A172 (cell line): ENCODE results near the gene POLRMT. TPM values are rescaled to one million over a fixed set of nuclear protein-coding genes. Genes with fewer than 3 reads are reported as not detected.
"Not testable (repeated sequence)": the region's sequence is repeated elsewhere in the genome, so short reads cannot be mapped to it uniquely, and the experiment has no call there.

ENCODE experiments used
- DNase-seq: peaks from one replicate; pipeline ENCODE4 v3.0.0-alpha.2; 2015; ENCODE audit warnings: low spot score
- total RNA-seq: library from RNA; depleted of rRNA; stranded (reverse); fragments of >200 nt; shearing (Covaris generic); gene quantifications from 2 replicates; pipeline ENCODE4 v1.2.3, GENCODE V29; 2014

POLRMT gene
- total RNA-seq, 1 experiment from 2014 or later = 58.4 TPM

DNA sequence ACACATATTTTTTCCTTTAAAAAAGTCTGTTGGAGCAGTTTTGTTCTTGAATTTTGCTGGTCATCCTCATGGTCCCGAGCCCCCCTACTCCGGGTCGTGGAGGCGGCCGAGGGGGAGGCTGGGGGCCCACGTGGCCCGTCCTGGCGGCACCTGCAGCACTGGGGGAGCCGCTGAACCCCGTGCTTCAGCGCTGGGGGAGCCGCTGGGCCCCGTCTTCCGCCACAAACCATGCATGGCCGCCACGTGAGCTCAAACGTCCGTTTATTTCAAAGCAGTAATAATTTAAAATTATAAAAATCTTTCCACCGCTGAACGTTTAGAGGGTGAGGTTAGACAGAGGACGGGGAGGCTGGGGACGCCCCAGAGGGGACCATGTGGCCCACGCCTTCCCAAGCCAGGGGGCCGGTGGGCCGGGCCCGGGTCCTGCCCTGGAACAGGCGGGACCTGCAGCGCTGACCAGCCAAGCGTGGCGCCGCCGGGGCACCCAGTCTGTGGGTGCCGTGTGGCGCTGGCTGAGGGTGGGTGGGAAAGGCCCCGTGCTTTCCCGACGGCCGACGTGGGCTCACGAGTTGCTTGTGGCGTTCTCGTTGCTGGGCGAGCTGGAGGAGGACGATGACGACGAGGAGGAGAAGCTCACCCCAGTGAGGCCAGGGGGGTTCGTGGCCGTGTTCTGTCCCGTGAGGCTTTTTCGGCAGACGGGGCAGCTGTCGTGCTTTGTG is 14.4 kb upstream of the POLRMT start:
- DNase-seq = no peak

DNA sequence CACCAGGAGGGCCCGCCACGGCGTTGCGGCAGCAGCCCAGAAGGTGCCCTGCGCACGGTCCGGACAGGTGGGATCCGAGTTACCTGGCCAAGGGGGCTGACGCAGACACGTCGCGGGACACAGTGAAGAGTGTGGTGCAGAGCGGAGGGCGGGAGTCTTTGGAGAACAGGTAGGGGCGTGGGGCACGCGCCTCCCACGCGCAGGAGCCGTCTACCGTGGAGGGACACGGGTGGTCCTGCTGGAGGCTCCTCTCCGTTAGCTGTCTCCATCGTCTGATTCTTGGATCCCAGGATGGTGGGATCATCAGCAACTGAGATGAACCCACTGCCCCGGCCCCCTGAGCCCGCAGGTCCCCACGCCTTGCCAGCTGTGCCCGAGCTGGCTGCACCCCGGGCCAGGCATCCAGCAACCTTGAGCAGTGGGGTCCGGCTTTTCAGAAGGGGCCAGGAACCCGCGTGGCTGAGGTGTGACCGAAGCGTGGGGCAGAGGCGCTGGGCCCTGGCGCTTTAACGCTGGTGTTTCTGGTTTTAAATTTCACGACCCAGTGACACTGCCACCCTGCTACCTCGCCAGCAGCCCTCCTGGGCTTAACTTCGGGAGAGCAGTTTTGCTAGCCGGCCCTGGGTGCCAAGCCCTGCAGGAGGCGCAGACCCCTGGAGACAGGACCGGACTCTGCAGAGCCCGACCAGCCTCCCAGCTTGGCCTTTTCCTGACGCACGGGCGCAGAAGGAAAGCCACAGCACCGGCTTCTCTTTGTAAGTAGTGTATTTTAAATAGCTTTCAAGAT is 13.6 kb upstream of the POLRMT start:
- no peak for DNase-seq

DNA sequence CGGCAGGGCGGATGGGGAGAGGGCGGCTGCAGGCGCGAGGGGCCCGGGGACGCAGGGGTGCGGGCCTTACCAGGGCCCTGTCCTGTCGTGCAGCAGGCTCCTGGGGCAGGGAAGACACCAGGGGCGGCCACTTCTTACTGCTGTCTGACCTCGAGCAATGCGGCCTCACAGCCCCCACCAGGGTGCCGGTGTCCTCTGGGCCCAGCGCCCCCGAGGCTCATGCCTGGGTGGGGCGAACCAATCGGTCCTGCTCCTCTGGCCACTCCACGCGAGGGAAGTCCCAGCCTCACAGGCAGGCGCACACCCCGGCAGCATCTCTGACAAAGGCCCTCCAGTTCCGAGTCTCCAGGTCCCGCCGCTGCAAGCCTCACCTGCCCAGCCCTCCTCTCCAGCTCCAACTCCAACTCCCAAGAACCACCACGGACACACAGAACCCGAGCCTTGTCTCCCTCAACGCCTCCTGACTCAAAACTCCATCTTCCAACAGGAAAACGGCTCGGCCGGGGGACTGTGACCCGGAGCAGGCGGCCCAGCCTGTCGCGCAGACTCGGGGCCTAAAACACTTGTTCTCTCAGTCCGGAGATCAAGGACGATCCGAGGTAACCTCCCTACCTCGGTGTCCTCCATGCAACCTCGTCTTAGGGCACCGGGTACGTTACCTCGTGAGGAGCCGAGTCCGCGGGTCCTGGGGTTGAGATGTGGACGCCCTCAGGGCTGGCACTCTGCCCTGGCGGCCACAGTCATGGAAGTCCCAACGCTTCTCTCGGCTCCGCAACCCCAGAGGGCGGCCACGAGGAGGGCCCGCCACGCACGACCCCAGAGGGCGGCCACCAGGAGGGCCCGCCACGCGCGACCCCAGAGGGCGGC is 12.8 kb upstream of the POLRMT start:
- DNase-seq = no peak

DNA sequence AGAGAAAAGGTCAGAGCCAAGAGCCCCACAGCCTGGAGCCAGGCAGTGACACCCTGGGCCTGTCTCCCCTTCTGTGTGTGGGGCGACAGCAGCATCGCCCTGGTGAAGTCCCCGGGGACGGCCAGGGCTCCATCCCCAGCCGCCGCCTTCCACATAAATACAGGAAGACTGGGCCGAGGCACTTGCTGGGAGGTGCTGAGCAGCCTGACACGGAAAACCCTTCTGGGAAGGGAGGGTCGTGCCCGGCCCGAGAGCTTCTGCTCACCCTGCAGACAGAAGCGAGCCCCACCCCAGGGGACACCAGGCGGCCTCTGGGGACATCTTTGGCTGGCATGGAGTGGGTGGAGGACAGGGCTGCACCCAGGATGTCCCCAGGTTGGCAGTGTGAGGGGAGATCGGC is 11.5 kb upstream of the POLRMT start:
- no peak for DNase-seq

DNA sequence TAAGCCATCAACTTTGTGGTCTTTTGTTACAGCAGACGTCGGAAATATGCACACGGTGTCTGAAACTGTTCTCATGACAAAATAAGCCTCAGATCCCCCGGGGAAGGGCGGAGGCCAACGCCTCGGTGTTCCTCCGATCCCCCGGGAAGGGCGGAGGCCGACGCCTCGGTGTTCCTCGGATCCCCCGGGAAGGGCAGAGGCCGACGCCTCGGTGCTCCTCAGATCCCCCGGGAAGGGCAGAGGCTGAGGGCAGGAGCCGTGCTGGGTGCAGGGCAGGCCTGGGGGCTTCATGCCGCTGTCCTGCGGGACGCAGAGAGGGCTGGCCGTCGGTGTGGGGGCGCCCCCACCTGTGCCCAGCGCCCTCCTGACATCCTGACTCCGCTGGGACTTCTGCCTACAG is 11.0 kb upstream of the POLRMT start:
- no peak for DNase-seq

DNA sequence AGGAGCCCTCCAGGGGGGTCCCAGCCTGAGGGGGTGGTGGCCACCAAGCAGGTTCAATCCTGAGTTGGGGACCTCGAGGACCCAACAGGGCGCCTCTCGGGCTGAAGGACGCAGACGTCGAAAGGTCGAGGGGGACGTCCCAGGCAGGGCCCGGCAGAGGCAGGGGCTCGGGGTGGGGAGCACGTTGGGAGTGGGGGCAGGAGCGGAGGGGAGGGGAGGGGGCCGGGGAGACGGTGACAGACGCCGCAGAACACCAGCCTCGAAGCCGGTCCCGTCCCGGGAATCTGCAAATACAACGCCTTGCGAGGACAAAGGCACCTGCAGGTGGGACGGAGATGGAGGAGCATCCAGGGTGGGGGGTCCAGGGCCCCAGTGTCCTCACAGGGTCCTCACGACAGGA is 10.4 kb upstream of the POLRMT start:
- no peak for DNase-seq

DNA sequence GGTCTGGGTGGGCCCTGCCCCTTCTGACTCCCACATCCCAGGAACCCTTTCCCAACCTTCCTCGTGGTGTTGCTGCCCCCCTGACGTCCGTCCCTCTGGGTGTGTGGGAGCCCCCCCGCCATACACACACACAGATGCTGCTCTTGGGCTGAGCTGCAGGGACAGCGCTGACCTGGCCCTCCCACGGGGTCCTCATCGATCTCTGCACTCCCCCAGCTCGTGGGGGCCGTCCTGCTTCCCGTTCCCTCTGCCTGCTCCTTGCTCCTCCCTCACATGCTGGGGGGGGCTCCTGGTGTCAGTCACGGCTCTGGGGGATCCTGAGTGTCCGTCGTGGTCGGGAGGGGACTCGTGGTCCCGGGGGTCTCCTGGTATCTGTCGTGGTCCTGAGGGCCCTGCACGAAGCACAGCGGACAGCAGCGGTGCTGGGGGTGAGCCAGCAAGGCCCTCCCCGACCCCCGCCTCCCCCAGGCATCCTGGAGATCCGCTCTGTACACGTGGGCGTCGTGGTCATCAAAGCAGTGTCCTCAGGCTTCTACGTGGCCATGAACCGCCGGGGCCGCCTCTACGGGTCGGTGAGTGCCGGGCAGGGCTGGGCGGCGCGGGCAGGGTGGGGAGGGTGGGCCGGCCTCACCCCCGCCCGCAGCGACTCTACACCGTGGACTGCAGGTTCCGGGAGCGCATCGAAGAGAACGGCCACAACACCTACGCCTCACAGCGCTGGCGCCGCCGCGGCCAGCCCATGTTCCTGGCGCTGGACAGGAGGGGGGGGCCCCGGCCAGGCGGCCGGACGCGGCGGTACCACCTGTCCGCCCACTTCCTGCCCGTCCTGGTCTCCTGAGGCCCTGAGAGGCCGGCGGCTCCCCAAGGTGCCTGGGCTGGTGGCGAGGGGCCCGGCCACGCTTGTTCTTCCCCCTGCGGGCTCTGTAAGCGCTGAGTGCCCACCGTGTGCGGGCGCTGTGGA is 9.7 kb upstream of the POLRMT start:
- DNase-seq = no peak

DNA sequence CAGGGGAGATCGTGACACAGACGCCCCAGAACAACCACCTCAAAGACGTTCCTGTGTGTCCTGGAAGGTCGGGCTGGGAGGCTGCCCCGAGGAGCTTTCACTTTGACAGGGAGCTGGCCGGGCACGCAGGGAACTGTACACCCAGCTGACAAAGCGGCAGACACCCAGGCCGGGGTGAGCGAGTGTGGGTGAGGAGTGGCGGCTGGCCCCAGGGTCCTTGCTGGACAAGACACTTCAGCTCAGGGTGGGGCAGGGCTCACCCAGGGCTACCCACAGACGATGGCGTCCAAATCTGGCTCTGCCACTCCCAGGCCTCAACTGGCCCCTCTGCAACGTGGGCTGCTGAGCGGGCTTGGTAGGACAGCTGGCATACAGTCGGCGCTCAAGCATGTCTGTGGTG is 8.4 kb upstream of the POLRMT start:
- DNase-seq = no peak

DNA sequence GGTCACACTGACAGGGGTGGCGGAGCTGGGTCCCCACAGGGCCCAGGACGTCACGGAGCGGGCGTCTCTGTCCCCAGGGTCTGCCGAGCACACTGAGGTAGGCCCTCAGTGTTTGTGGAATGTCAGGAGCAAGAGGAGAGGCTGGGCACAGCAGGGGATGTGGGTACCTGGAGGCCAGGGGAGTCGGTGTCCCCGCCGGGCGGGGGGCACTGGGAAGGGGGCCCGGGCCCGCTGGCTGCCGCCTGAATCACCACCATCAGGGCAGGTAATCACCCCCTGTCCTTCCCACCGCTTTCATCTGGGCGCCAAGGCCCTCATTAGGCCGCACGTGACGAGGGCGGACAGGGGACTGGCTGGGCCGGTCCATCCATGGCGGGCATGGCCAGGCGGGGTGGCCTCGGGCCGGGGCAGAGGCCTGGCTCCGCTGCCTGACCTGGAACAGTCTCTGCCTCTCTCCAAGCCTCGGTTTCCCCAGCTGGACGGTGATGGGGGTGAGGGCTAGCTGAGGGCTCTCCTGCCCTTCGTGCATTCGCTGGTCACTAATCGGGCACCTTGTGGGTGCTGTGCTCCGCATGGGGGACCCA is 7.4 kb upstream of the POLRMT start:
- no peak for DNase-seq

DNA sequence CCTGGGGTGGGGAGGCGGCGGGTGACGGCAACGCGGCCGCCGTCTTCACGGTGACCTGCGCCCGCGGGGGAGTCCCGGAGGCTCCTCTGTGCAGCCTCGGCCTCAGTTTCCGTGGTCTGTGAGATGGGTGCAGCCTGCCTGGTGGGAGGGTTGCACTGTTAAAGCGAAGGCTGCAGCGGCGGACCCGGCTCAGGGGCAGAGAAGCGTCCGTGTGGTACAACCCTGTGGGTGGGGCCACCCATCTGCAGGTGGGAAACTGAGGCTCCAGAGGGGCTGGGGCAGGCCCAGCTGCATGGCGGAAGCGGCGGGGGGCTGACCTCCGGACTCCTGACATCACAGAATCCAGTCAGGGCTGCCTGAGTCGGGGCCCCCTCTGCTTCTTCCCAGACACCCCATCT is 6.8 kb upstream of the POLRMT start:
- DNase-seq = no peak

DNA sequence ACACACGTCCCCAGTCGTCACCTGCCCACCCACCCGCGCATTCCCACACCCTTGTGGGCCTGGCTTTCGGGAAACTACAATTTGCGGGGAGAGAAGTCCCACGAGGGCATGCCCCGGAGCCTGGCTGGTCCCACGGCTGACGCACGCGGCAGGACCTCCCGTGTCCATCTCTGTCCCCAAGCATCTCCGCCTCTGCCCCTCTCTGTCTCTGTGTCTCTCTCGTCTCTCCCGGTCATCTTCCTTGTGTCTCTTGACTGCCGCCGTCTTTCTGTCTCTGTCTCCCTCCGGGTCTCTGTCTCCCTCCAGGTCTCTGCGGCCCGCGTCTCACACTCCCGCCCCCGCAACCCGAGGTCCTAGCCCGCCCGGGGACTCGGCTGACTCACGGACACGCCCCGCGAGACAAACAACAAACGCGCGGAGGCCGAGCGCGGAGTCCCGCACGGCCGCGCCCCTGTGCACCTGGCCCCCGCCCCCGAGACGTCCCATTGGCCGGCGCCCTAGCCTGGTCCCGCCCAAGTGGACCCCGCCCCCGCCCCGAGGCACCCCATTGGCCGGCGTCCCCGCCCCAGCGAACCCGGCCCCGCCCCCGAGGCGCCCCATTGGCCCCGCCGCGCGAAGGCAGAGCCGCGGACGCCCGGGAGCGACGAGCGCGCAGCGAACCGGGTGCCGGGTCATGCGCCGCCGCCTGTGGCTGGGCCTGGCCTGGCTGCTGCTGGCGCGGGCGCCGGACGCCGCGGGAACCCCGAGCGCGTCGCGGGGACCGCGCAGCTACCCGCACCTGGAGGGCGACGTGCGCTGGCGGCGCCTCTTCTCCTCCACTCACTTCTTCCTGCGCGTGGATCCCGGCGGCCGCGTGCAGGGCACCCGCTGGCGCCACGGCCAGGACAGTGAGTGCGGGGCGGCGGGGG is 6.2 kb upstream of the POLRMT start, which contains the start of gene FGF22:
Gene FGF22, plus strand, starts transcription at position 627 of the 908 bp plus-strand sequence. Its CDS starts 47 bp downstream, at position 674.
- peak; percentile 62 for DNase-seq

DNA sequence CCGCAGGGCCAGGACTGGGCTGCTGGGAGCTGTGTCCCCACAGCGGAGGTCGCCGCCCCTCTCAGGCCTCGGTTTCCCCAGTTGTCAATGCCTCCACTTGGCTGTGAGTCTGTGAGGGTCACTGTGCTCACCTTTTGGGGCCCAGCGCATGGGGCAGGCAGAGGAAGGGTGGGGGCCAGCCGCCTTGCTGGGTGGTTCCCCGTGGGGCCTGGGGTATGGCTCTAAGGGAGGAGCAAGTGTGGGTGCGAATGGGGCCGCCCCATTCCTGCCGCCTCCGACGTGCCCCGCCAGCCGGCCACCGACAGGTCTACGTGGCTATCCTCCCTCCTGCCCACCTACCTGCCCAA is 5.5 kb upstream of the POLRMT start:
- DNase-seq = no peak

DNA sequence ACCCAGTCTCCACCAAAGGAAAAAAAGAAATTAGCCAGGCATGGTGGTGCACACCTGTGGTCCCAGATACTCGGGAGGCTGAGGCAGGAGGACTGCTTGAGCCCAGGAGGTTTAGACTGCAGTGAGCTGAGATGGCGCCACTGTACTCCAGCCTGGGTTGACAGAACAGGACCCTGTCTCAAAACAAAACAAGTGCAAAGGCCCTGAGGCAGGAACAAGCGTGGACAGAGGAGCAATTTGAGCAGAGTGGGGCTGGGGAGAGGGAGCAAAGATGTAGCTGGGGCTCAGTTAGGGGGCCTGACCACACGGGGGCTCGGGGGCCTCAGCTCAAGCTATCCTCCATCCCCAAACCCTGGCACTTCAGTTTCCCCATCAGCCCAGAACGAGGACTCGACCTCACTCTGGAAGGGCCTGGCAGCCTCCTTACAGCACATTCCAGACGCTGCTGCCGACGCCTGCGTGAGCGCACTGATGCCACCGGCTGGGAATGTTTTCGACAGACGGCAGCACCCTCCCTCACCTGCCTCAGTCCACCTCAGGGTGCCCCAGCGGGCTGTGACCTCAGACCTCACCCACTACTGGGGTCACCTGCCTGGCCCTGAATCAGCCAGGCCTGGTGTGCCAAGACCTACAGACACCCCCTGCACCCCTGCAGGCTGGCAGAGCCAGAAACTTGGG is 1.8 kb upstream of the POLRMT start:
- no peak for DNase-seq

DNA sequence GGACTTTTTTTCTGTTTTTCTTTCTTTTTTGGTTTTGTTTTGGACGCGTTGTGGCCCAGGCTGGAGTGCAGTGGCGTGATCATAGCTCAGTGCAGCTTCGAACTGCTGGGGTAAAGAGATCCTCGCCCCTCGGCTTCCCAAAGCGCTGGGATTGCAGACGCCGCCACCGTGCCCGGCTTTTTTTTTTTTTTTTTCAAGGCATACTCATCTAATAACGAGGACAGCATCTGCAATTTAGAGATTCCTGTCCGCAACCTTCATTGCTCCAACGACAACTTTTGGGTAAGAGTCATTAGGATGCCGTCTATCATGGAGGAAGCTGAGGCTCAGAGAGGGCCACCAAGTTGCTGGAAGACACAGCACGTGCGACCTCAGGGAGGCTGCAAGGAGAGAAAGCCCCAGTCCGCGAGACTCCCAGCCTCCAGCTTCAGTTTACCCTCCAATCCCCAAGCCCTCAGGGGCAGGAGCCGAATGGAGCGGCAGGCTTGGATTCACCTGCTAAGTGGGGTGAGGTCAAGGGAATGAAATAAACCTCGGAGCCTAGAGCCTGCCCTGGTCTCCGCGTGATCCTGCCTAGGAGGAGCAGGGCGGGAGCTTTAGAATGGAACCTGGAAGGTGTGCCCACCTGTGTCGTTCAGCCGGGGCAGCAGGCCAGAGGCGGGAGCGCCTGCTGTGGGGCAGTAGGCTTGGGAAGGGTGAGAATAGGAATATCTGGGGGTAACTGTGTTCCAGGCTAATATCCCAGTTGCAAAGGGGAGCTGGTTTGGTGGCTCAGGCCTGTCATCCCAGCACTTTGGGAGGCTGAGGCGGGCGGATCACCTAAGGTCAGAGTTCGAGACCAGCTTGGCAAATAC is 676 bp upstream of the POLRMT start:
- DNase-seq = no peak

DNA sequence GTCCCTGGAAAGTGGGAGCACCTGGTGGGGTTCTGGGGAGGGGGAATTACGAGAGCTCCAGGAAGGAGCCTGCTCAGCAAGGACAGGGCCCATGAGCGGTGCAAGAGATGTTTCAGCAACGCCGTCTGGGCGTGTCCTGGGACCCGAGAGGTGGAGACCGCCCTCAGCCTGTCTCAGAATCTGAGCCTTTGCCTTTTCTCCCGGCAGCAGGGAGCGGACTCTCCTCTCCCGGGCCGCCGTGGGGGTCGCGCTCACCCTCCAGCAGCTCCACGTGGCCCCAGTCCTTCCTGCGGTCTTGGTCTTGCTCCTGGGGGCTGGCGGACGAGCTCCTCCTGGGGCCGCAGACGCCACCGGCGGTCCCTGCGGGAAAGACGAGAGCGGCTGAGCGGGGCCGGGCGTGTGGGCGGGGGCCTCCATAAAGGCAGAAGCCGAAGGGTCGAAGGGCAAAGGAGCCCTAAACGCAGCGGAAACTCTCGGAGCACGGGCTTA is 714 bp downstream of the POLRMT start:
- no peak for DNase-seq

DNA sequence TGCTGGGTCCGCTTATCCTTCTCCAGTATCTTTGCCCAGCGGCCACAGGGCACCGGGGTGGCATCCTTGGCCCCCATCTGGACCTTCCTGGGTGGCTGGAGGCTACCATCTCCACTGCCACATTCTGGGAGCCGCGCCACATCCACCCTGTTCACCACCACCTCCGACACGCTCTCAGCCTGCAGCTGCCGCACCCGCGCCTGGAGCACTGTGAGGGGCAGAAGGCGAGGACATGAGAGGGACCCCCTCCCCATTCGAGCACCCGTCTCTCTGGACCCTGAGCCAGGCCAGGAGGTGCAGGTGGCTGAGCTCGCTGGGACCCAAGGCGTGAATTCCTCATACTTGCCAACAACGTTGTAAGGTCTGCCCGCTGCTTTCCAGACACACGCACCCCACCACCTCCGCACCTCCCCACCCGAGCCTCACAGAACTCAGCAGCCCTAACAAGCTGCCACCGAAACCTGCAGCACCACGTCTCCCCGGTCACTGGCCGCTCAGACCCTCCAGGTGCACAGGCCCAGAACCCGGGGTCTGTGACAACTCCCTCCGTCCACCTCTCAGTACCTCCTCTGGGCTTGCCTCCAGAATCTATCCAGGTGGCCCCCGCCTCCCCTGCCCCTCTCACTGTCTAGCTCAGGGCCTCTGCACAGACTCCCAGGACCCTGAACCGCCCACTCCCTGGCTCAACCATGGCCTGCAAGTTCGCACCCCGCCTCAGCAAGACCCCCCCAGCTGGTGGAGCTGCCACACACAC is 3.2 kb downstream of the POLRMT start:
- no peak for DNase-seq

DNA sequence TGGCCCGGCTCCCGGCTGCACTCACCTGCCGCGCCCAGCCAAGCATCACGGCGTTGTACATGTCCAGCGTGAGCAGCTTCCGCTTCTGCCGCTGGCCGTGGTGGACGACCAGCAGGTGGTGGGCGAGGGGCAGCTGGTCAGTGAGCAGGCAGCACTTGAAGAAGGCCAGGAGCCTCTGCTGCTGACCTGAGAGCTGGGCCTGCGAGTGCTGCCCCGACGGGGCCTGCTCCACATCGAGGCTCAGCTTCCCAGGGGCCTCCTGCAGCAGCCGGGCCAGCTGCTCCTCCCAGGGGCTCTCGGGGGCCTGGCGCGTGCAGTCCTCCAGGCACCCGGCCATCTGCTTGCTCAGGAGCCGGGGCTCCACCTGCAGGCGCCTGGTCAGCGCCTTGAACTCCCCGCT is 3.8 kb downstream of the POLRMT start:
- not testable (repeated sequence) for DNase-seq
